Vagina (tissue), 2 donors: ENCODE results near the gene WDR41.

ENCODE experiments used
- CTCF ChIP-seq, 3 experiments: fragments of 450-650 bp in 2 of 3; fragments of 200-600 bp in 1 of 3; sonication (generic) in 1 of 3; IDR thresholded peaks; one replicate each; pipeline ENCODE4 v1.5.1; 2017 to 2019; ENCODE audit warnings: antibody characterized with exemption in 3 of 3, mild to moderate bottlenecking in 2 of 3, moderate library complexity in 2 of 3
- POLR2A ChIP-seq, 2 donors: fragments of 450-650 bp; IDR thresholded peaks; one replicate each; pipeline ENCODE4 v1.6.1; 2017; ENCODE audit warnings: antibody characterized with exemption in 2 of 2, mild to moderate bottlenecking in 2 of 2, moderate library complexity in 2 of 2
- POLR2AphosphoS5 ChIP-seq, 2 donors: sonication (generic); formaldehyde crosslinking; IDR thresholded peaks; one replicate each; pipeline ENCODE4 v1.9.0; 2017; ENCODE audit warnings: antibody characterized with exemption in 2 of 2, mild to moderate bottlenecking in 2 of 2, low read depth in 1 of 2; ENCODE audit not compliant: insufficient read depth in 1 of 2

- TF ChIP-seq POLR2A (IDR thresholded peaks at IDR 0.05) (no peak), CTCF (IDR thresholded peaks at IDR 0.05) (no peak), POLR2AphosphoS5 (IDR thresholded peaks at IDR 0.05; ENCODE audit: insufficient read depth in 1 of 2, low read depth in 1 of 2) (no peak)
These were observed 94.3 kb downstream of the WDR41 start for GRCh38 chr5:77397686-77398292.
